HG03159 (cell line): Measurements from ENCODE around the gene KITLG.
"Not testable (repeated sequence)": the region's sequence is repeated elsewhere in the genome, so short reads cannot be mapped to it uniquely, and the experiment has no call there.

Experiments
- ATAC-seq: cut with Tn5 transposase; IDR thresholded peaks from one replicate; pipeline ENCODE4 v1.9.1; 2021; ENCODE audit warnings: mild to moderate bottlenecking, moderate library complexity; ENCODE audit not compliant: unreplicated experiment

Gene KITLG

DNA sequence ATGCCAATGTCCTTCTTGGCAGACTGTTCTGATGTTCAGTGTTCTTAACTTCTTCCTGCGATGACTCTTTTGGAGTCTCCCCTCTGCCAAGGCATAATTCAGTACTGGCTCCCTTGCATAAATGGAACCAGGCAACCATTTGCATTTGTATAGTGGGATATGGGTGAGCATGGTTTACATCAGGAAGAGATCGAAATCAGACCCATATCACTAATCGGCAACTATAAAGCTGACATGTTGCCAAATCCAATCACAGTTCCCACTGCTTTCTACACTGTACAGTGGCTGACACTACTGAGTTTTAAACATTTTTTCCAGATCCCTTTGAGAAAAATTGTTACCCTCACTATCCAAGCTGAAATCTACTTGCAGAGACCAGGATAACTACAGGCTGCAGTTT is 83.8 kb downstream of the KITLG start:
- no peak for ATAC-seq

DNA sequence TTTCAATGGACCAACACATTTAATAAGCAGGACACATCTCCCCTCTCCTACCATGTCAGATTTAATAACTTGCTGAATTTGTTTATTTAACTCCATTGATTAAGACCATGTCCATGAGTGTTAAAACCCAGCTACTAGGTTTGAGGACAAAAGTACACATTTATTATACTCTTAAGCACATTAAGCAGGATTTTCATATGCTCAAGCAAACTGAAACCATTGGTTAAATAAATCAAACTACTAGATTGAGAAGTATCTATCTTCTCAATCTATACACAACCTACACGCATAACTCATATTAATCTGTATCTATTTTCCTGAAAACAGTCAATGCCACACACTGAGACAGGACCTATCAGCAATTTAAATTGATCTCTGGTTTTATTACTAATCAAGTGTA is 85.2 kb downstream of the KITLG start:
- no peak for ATAC-seq

DNA sequence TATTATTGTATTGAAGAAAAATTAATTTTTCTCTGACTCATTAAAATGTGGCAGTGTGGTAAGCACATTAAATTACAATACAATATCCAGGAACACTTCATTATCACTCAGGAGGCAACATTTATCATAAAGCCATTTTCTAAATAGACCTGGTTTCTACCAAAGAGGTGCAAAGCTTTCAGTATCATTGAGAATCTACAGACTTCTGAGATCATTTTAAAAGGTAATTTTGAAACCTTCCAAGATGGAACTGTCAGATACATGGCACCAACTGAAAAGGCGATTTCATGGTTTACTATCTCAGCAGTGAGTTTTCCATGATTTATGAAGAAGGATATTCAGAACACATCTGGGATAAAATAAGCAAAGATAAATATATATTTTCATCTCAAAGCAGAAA is 85.8 kb downstream of the KITLG start:
- ATAC-seq: no peak

DNA sequence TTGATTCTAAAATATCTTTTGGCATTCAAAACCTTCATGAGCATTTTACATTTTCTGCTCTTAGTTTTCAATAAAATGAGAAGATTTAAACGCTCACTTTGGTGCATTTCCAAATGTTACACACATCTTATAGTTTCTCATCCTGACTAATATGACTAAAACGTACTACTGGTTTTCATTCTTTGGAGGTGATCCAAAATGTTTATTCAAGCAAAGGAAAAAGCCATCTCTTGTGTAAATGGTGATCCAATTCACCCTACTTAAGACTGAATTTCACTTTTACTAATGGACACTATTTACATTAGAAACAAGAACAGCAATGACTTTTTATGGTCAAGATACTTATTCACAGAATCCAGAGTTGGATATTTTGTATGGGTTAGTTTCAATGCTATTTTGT is 86.6 kb downstream of the KITLG start:
- ATAC-seq: no peak

DNA sequence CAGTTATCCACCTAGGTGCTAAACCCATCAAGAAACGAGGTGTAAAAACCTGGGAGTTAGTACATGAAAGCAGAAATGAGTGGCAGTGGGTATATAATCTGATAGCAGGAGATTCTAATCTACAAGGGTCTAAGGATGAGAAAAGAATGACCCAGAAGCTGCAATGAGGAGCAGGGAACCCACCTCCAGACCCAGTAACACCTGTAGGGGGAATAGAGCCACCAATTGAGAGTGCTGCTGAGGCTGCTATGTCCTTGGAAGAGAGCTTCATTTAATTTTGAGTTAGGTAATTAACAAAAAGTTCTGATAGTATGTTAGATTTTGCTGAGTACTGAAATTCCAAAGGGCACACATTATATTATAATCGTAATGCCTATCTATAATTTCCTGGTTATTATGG is 89.8 kb downstream of the KITLG start:
- no peak for ATAC-seq

DNA sequence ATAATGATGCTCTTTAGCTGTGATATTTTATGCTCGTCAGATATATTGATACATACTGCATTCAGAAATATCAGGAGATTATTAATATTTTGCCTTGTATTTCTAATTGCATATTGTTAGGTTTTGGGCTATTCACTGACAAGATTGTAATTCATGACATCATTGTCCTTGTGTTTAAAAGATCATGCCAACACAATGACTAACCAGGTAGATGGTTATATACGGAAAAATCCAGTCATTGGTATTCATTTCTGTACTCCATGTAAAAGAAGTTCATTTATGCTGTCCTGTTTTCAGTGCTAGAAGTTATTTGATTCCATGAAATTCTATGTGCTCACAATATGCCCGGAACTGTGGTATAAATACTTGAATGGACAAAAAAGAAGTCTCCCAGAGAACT is 107.5 kb downstream of the KITLG start:
- no peak for ATAC-seq

DNA sequence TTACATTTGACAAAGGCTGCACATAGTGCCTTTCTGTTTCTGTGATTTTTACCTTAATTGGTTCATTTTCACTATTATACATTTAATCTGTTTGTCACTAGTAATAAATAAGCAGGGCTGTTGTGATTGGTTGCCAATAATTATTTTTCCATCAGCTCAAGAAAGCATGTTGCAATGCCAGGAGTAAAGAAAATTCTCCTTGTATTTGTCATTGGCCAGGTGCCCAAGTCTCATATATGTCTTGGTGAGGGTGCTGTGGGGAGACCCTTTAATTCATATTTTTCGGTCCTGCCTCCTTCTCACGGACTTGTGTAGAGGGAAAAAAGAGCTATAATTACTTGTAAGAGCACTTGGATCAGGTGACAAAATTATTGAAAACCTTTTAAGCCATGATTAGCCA is 108.0 kb downstream of the KITLG start:
- no peak for ATAC-seq

DNA sequence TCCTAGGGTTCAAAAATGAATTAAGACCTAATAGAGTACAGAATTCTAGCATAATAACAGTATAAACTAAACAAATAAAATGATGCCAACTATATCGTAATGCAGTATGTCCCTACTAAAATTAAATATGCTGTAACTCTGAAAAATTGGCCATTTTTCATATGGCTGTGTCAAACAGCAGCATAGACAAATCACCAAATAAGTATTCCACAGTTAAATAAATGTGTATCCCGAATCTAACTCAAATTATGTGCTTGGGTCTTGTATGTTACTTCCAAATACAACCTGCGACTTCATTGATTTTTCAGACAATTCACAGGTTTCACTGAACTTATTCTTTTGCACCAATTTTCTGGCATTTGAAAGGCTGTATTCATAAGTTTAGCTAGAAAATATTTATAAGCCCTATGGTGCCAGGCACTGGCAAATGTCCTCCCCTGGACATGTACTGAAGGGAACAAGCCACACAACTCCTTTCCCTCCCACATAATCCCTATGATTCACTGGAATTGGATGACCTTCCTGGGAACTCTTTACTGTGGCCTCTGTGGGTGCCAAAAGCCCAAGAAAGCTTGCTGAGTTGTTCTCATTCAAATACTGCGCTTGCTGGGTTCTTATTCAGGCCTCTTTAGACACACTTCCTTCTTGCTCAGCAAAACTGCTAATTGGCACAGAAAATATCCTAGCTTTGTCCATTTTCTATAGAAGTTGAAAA is 108.8 kb downstream of the KITLG start:
- ATAC-seq: no peak

DNA sequence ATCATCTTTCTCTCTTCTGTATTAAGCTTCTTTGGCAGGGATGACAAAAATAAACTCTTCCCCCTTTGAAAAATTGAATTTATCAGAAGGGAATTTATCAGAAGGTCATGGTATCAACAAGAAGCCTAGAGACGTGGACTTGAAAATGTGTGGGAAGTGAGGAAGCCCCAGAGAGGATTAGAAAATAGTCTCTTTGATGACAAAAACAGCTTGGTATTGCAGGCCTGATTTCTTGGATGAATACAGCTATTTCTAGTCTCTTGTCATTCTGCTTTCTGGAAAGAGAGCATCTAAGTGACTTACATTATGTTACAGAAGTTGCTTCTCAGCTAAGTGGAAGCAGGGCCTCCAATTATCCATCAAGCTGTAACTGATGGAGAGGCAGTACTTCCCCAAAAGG is 111.1 kb downstream of the KITLG start:
- no peak for ATAC-seq

DNA sequence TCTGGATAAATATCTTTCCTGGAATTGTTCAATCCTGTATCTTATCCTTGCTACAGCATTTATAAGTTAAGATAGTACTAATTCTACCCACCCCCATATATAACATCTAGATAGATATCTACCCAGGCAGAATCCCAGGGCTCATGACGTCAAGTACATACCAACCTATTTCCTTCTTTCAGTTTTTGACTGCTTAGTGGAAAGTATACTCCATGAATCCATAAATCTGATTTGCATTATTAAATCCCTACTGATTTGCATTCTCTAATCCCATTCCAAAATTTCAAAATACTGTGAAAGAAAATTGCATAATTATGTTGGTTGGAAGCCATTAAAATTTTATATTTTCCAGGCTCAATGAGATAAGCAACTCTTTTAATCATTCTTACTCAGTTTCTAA is 111.7 kb downstream of the KITLG start:
- no peak for ATAC-seq

DNA sequence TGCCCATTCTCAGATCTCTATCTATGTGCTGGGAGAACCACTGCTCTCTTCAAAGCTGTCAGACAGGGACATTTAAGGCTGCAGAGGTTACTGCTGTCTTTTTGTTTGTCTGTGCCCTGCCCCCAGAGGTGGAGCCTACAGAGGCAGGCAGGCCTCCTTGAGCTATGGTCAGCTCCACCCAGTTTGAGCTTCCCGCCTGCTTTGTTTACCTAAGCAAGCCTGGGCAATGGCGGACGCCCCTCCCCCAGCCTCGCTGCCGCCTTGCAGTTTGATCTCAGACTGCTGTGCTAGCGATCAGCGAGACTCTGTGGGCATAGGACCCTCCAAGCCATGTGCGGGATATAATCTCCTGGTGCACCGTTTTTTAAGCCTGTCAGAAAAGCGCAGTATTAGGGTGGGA is 113.6 kb downstream of the KITLG start:
- not testable (repeated sequence) for ATAC-seq

DNA sequence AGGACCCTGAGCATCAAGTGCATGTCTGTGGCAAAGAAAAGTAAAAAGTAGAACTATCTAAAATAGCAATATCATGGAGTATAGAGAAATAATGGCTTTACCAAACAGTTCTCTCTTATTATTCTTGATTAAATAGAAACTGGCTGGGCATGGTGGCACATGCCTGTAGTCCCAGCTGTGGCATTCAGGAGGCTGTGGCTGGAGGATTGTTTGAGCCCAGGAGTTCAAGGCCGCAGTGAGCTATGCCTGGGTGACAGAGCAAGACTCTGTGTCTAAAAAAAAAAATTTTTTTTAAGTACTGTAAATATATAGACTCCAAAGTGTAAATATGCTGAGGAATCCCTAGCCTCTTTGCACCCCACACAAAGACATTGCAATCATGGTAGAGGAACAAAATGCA is 121.9 kb downstream of the KITLG start:
- no peak for ATAC-seq

DNA sequence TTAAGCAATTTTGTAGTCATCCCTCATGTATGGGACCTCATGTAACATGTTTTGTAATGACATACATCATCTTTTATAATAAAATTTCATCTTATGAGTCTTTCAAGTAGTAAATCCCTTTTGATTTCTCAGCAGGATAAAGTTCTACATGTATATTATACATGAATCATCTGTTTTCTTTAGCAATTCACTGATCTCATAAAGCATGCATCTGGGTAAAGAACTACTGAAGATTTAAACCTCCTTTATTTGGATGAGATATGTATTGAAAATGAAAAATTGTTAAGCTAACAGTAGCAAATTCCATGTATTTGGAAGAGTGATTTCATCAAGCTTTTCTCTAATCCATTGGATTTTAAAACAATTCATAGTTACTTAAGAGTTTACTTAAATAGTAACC is 126.9 kb downstream of the KITLG start:
- ATAC-seq: no peak

DNA sequence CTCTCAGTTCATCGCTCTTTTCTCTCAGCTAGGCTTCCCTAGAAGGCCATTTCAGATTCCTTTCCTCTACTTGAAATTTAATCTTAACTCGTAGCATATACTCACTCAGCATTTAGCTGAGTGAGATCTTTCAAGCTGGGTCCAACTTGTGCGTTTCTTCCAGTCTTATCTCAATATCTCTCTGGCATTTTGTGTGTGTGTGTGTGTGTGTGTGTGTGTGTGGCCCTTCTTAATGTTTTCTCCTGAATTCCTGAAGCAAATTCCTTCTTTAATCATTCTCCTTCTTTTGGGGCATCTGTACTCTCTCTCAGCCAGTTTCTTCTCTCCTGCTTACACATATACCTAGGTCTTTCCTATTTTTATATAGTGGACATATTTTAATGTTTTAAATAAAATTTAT is 129.1 kb downstream of the KITLG start:
- ATAC-seq: no peak

DNA sequence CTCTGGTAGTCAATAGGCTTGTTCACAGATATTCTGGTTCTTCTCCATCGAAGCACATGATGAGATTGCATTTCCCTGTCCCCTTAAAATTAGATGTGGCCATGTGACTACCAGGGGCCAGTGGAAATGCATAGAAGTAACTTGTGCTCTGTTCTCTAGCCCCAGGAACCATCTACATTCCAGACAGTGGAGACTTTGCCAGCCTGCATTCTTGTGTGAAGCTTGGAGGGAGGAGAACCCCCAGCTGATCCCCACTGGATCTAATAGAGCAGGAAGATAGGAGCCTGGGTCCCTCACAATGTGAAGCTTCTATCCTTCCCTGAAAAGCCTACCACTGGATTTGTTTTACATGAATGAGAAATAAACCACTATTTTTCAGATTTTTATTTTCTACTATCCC is 130.1 kb downstream of the KITLG start:
- ATAC-seq: no peak

DNA sequence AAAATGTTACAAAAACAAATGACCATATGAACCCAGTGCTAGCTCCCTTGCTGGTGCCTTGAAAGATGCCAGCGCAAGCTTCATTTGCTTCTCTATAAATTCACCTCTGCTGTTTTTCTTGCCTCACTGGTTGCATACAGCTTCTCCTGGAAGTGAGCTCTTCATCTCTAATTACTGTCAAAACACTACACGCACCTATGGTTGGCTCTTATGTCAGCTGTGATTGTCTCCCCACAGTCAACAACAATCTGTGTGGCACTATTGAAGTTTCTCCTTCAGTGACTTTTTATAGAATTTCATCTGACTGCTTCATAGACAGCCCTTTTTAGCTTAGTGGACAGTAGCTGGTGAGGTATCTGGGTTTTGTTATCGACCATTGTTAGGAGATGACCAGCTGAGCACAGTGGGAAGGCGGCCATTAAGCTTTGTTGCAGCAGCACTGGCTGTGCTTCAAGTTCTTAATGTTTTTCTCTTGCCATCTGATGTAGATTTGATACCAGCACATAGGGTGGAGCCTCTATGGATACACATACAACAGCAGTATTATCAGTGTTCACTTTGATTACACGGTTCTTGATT is 131.8 kb downstream of the KITLG start:
- ATAC-seq: no peak

DNA sequence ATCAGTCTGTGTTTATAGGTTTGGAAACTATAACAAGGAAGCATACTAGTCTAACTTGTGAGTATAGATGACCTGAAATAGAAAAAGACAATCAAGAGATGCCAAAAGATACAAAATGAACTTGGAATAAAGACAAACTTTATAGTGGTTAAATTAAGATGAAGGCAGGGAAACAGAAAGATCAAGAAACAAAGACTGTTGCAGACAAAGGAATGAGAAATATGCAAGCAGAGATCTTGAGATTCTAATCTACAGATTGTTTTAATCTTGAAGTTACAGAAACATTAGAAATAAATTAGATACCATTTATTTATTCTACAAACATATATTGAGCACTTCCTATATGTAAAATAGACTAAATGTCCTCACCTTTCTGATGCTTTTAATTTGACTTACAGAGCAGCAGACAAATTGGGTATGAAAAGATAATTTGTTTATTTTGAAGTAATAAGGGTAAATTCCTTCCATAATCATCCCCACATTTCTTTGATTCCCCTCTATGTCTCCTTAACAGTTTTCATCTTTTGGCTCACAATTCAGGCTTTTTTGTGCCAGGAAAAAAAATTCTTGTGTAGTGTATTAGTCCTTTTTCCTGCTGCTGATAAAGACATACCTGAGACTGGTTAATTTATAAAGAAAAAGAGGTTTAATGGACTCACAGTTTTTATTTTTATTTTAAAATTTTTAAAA is 134.4 kb downstream of the KITLG start:
- no peak for ATAC-seq

DNA sequence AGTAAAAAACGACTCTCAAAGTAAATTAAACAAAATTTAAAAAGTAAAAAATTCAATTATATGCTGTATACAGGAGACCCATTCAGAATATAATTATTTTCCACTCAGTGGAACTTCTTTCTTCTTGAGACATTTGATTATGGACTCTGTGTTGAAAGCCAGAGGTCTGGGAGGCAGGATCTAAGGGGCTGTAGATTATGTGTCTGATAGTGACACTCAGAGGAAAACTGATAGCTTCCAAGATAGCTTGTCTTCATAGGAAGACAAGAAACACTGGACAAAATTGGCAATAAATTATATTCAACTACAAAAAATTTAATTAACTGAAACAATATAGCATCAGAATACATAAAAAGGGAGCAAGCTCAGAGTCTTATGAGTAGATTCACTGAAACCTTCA is 135.8 kb downstream of the KITLG start:
- no peak for ATAC-seq
